Dedifferentiated amniotic fluid mesenchymal stem cell (primary cell): ENCODE data around the gene UBAC2.
"Not testable (repeated sequence)": the region's sequence is repeated elsewhere in the genome, so short reads cannot be mapped to it uniquely, and the experiment has no call there.

Source experiments
- DNase-seq: peaks from one replicate; pipeline ENCODE4 v3.0.0-alpha.2; 2016; ENCODE audit errors: extremely low spot score

UBAC2 gene

GRCh38 chr13:99249178-99249577 lies 48.5 kb downstream of the UBAC2 start:
- not testable (repeated sequence) for DNase-seq

GRCh38 chr13:99249606-99250005 lies 49.0 kb downstream of the UBAC2 start:
- DNase-seq: not testable (repeated sequence)

GRCh38 chr13:99250982-99251825 lies 50.5 kb downstream of the UBAC2 start:
- no peak for DNase-seq

- no peak for DNase-seq
Measured at GRCh38 chr13:99251921-99252320, 51.3 kb downstream of the UBAC2 start.

- no peak for DNase-seq
Measured at GRCh38 chr13:99254830-99255229, 54.2 kb downstream of the UBAC2 start.

- no peak for DNase-seq
Measured at GRCh38 chr13:99255271-99255670, 54.6 kb downstream of the UBAC2 start.

GRCh38 chr13:99256283-99256682 lies 55.6 kb downstream of the UBAC2 start:
- no peak for DNase-seq

- DNase-seq: peak; percentile 93
Measured at GRCh38 chr13:99256709-99257108, 56.1 kb downstream of the UBAC2 start.

GRCh38 chr13:99257291-99257690 lies 56.6 kb downstream of the UBAC2 start:
- no peak for DNase-seq

GRCh38 chr13:99258210-99258860 lies 57.7 kb downstream of the UBAC2 start, which contains the start of gene GPR18:
Gene GPR18 (minus strand): TSS chr13:99258379. CDS start chr13:99255872, 2,507 bp downstream.
- no peak for DNase-seq

- no peak for DNase-seq
Measured at GRCh38 chr13:99258946-99259345, 58.3 kb downstream of the UBAC2 start.

GRCh38 chr13:99260216-99260615 lies 59.6 kb downstream of the UBAC2 start:
- DNase-seq: no peak

GRCh38 chr13:99261059-99261458 lies 60.4 kb downstream of the UBAC2 start:
- DNase-seq: no peak

GRCh38 chr13:99263126-99263785 lies 62.6 kb downstream of the UBAC2 start:
- DNase-seq: no peak

GRCh38 chr13:99264051-99264450 lies 63.4 kb downstream of the UBAC2 start:
- no peak for DNase-seq

GRCh38 chr13:99265162-99265800 lies 64.6 kb downstream of the UBAC2 start:
- no peak for DNase-seq

GRCh38 chr13:99265821-99266426 lies 65.3 kb downstream of the UBAC2 start:
- DNase-seq: peak; percentile 53

GRCh38 chr13:99266827-99267226 lies 66.2 kb downstream of the UBAC2 start:
- no peak for DNase-seq

GRCh38 chr13:99267927-99268326 lies 67.3 kb downstream of the UBAC2 start:
- DNase-seq: no peak

GRCh38 chr13:99268822-99269221 lies 68.2 kb downstream of the UBAC2 start:
- DNase-seq: no peak

- peak; percentile 66 for DNase-seq
Measured at GRCh38 chr13:99269627-99270241, 69.1 kb downstream of the UBAC2 start.
